IMR-90 (cell line): ENCODE data around the gene TP53BP2. TPM values are rescaled to one million over a fixed set of nuclear protein-coding genes. Genes with fewer than 3 reads are reported as not detected.
A peak's percentile ranks its signal among the peaks of the same experiment; 100 is the strongest.

ENCODE experiments used
- ATAC-seq: fragments of 200-7000 bp; cut with Tn5 transposase; 2 replicates; pipeline ENCODE4 v1.9.1; 2020; ENCODE audit warnings: low read depth, mild to moderate bottlenecking, moderate library complexity
- BruUV-seq: library from RNA; stranded (reverse); fragments of 400-500 nt; replicated peaks from 2 replicates; lab custom pipeline; 2021; lab: Mats Ljungman, UMichigan
- CTCF ChIA-PET: fragments of 300-600 bp; formaldehyde crosslinking; extraction: SDS; loops from one replicate; lab custom pipeline; 2021; ENCODE audit warnings: antibody characterized with exemption; lab: Yijun Ruan, JAX
- POLR2A ChIA-PET: fragments of 300-600 bp; sonication (Branson Sonifier 250); formaldehyde crosslinking; loops from one replicate; lab custom pipeline; 2022; ENCODE audit warnings: antibody characterized with exemption; ENCODE audit not compliant: unreplicated experiment; lab: Charles Lee
- DNase-seq: peaks from one replicate; pipeline ENCODE4 v3.0.0; 2013
- H2AFZ ChIP-seq: replicated peaks from 2 replicates; pipeline ENCODE3; 2013; ENCODE audit warnings: low read length, mild to moderate bottlenecking; ENCODE audit not compliant: poor library complexity
- H2AK5ac ChIP-seq: 2 replicates; pipeline ENCODE4 v1.6.1; 2013; ENCODE audit warnings: low read depth, low read length, inconsistent platforms
- H2AK9ac ChIP-seq: replicated peaks from 2 replicates; pipeline ENCODE3; 2013; ENCODE audit warnings: mild to moderate bottlenecking, low read depth, low read length, moderate library complexity; ENCODE audit not compliant: poor library complexity
- H2BK120ac ChIP-seq: 2 replicates; pipeline ENCODE4 v1.6.1; 2013; ENCODE audit warnings: low read depth, low read length, inconsistent platforms
- H2BK15ac ChIP-seq: 3 replicates; pipeline ENCODE4 v1.6.1; 2013; ENCODE audit warnings: low read depth, low read length, inconsistent platforms
- H2BK20ac ChIP-seq: 2 replicates; pipeline ENCODE4 v1.6.1; 2013; ENCODE audit warnings: low read depth, mild to moderate bottlenecking, inconsistent platforms, low read length, moderate library complexity
- H2BK5ac ChIP-seq: 2 replicates; pipeline ENCODE4 v1.6.1; 2013; ENCODE audit warnings: mild to moderate bottlenecking, low read depth, low read length, inconsistent platforms; ENCODE audit not compliant: poor library complexity, severe bottlenecking
- H3K14ac ChIP-seq: replicated peaks from 2 replicates; pipeline ENCODE4 v1.6.1; 2013; ENCODE audit warnings: low read depth, low read length, inconsistent platforms
- H3K18ac ChIP-seq: 2 replicates; pipeline ENCODE4 v1.6.1; 2013; ENCODE audit warnings: low read depth, low read length, control low read depth
- H3K23ac ChIP-seq: 2 replicates; pipeline ENCODE4 v1.6.1; 2013; ENCODE audit warnings: low read depth, low read length, inconsistent platforms
- H3K27ac ChIP-seq: 2 replicates; pipeline ENCODE4 v1.5.1; 2013; ENCODE audit warnings: mild to moderate bottlenecking, control low read depth, low read length; ENCODE audit not compliant: insufficient read depth
- H3K27me3 ChIP-seq: 2 replicates; pipeline ENCODE4 v1.6.1; 2013; ENCODE audit warnings: low read length; ENCODE audit not compliant: control insufficient read depth, insufficient read depth
- H3K36me3 ChIP-seq: 2 replicates; pipeline ENCODE4 v1.6.1; 2013; ENCODE audit warnings: low read length, mixed read lengths; ENCODE audit not compliant: control insufficient read depth, insufficient read depth
- H3K4ac ChIP-seq: 2 replicates; pipeline ENCODE4 v1.6.1; 2013; ENCODE audit warnings: low read depth, low read length, inconsistent platforms
- H3K4me1 ChIP-seq: 2 replicates; pipeline ENCODE4 v1.6.1; 2013; ENCODE audit warnings: low read length, mixed read lengths; ENCODE audit not compliant: control insufficient read depth, insufficient read depth
- H3K4me2 ChIP-seq: 2 replicates; pipeline ENCODE4 v1.6.1; 2013; ENCODE audit warnings: low read depth, mild to moderate bottlenecking, control low read depth, low read length, moderate library complexity
- H3K4me3 ChIP-seq: 2 replicates; pipeline ENCODE4 v1.5.1; 2013; ENCODE audit warnings: low read depth, mild to moderate bottlenecking, control low read depth, low read length, moderate library complexity; ENCODE audit not compliant: insufficient read depth
- H3K56ac ChIP-seq: 2 replicates; pipeline ENCODE4 v1.6.1; 2013; ENCODE audit warnings: low read length, inconsistent platforms; ENCODE audit not compliant: insufficient read depth; ENCODE audit errors: extremely low read depth
- H3K79me1 ChIP-seq, 2 experiments: 2 replicates each; pipeline ENCODE4 v1.6.1; 2013; ENCODE audit warnings: low read length in 2 of 2, inconsistent platforms in 1 of 2, low read depth in 1 of 2
- H3K9ac ChIP-seq: 2 replicates; pipeline ENCODE4 v1.6.1; 2013; ENCODE audit warnings: low read depth, low read length, control low read depth
- H3K9me1 ChIP-seq: 2 replicates; pipeline ENCODE4 v1.6.1; 2013; ENCODE audit warnings: low read length, inconsistent platforms; ENCODE audit not compliant: insufficient read depth
- H3K9me3 ChIP-seq: 2 replicates; pipeline ENCODE4 v1.6.1; 2013; ENCODE audit warnings: low read length; ENCODE audit not compliant: control insufficient read depth, insufficient read depth
- H4K20me1 ChIP-seq: 2 replicates; pipeline ENCODE4 v1.6.1; 2013; ENCODE audit warnings: low read length, inconsistent platforms; ENCODE audit not compliant: insufficient read depth
- H4K5ac ChIP-seq: 2 replicates; pipeline ENCODE4 v1.6.1; 2013; ENCODE audit warnings: mild to moderate bottlenecking, low read depth, low read length, control low read depth
- H4K8ac ChIP-seq, 2 experiments: 2 replicates each; pipeline ENCODE4 v1.6.1; 2013; ENCODE audit warnings: low read depth in 2 of 2, low read length in 2 of 2, control low read depth in 1 of 2, inconsistent platforms in 1 of 2
- H4K91ac ChIP-seq: 2 replicates; pipeline ENCODE4 v1.6.1; 2013; ENCODE audit warnings: low read depth, low read length, inconsistent platforms; ENCODE audit not compliant: insufficient read depth
- CEBPB ChIP-seq: IDR thresholded peaks from 2 replicates; pipeline ENCODE4 v1.6.1; 2012; ENCODE audit warnings: low read depth, low read length, improper control_type of control experiment
- CHD1 ChIP-seq: IDR thresholded peaks from 2 replicates; pipeline ENCODE4 v1.6.1; 2012; ENCODE audit warnings: low read depth, low read length, improper control_type of control experiment
- FOS ChIP-seq: fragments of 150-350 bp; IDR thresholded peaks from 2 replicates; pipeline ENCODE4 v1.6.1; 2016; ENCODE audit warnings: low read depth, low read length
- MAZ ChIP-seq: IDR thresholded peaks from 2 replicates; pipeline ENCODE4 v1.6.1; 2012; ENCODE audit warnings: low read depth, mild to moderate bottlenecking, low read length, improper control_type of control experiment, moderate library complexity, borderline replicate concordance
- RAD21 ChIP-seq: IDR thresholded peaks from 2 replicates; pipeline ENCODE4 v1.6.1; 2012; ENCODE audit warnings: low read length, improper control_type of control experiment
- WGBS, 2 experiments: methylation state at CpG; one replicate each; pipeline versions ENCODE4 v1.1.5 to v1.1.7; 2013; ENCODE audit warnings: missing lambda C conversion rate in 2 of 2; ENCODE audit not compliant: insufficient read length in 1 of 2; ENCODE audit errors: extremely low coverage in 2 of 2; 5-methylcytosine and 5-hydroxymethylcytosine counted together
- dilution Hi-C: fragments of 300-500 bp; cut with HindIII; formaldehyde crosslinking; loops from one replicate; pipeline ENCODE4 v1.14.3; 2018; ENCODE audit warnings: low sequenced_read_pairs; ENCODE audit not compliant: unreplicated experiment
- in situ Hi-C: fragments of 300-500 bp; cut with MboI; formaldehyde crosslinking; loops from 3 replicates; pipeline ENCODE4 v1.14.3; 2019; ENCODE audit warnings: low sequenced_read_pairs, inconsistent platforms, mixed read lengths
- intact Hi-C: fragments of 100-400 bp; cut with micrococcal nuclease; formaldehyde crosslinking; loops from 2 replicates; pipeline ENCODE4 v1.10.0; 2022
- polyA plus RNA-seq, 3 experiments: library from polyadenylated mRNA; depleted of rRNA; stranded (reverse); fragments of >200 nt; gene quantifications; 2 replicates each; pipeline ENCODE4 v1.2.3, GENCODE V29; 2012; ENCODE audit warnings: low replicate concordance in 1 of 3
- total RNA-seq: library from RNA; depleted of rRNA; stranded (reverse); fragments of >200 nt; gene quantifications from 2 replicates; pipeline ENCODE4 v1.2.3, GENCODE V29; 2012

TP53BP2 gene
- total and polyA plus RNA-seq, 2 of the 4 experiments (the other 2 are of a cell fraction): 19.9 to 35.0 TPM

DNA sequence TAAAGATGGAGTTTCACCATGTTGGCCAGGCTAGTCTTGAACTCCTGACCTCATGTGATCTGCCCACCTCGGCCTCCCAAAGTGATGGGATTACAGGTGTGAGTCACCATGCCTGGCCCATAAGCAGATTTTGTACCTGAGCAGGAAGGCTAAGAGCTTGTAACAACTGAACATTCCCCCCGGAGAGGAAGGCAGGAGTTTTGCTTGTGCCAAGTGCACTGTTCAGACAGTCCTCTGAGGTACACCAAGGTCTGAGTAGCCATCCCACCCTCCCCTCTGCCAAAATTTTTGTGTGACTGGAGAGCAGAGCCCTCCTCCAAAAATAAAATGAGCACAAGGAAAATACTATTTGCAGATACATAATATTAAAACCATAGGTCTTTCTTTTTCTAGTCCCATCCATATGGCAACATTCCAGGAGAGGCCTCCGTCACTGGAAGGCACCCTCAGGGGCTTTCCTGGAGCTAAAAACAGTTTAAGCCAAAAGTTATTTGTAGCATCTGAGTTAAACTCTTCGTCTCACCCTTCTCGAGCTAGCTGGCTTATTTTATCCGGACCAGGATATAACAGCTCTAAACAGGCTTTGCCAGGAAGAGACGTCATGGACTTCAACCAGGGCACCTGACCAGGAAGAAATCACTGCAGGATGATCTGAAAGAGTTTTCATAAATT is 106.2 kb downstream of the TP53BP2 start:
- Histone ChIP-seq H3K4me3 (no peak overlapping the region), H3K56ac (no peak overlapping the region), H2BK15ac (no peak overlapping the region), H3K36me3 (peaks cover 45% of the 10 kb centered on the region), H4K20me1 (peaks cover 82% of the 10 kb centered on the region), H3K9me1 (peaks cover 42% of the 10 kb centered on the region), H3K4ac (no peak overlapping the region), H2AK5ac (no peak overlapping the region), H3K27ac (no peak overlapping the region), H2BK120ac (no peak overlapping the region), H3K79me1 (peaks cover 61 to 84% of the 10 kb centered on the region in 2 experiments), H3K18ac (no peak overlapping the region), H4K8ac (peak overlapping the region in 1 of 2 experiments; percentile 22; a peak in 1 of 4 replicates), H2AFZ (no peak overlapping the region), H2BK20ac (no peak overlapping the region), H3K4me2 (no peak overlapping the region), H4K91ac (no peak overlapping the region), H2AK9ac (no peak overlapping the region), H4K5ac (no peak overlapping the region), H3K4me1 (peaks cover 10% of the 10 kb centered on the region), H3K9ac (no peak overlapping the region), H2BK5ac (no peak overlapping the region), H3K9me3 (no peaks in the 10 kb centered on the region), H3K14ac (no peak overlapping the region), H3K23ac (no peak overlapping the region), H3K27me3 (no peaks in the 10 kb centered on the region)
- dilution Hi-C loops: no loop called here
- 76% methylated on average over 4 of the region's 7 CpGs; no CpG with 5 or more reads in 1 of the 2 experiments for WGBS, 2 experiments
- in situ Hi-C loops: no loop called here
- BruUV-seq: no TSS peak
- ChIA-PET POLR2A (no interaction called here), CTCF (interaction anchor here (2.2 kb wide), 1 partner anchor 10 kb away, joined by 7 read pairs; no protein-coding TSS in a partner anchor)
- DNase-seq (no peak), ATAC-seq (no peak)
- intact Hi-C loops: no loop called here
- TF ChIP-seq MAZ (no peak), FOS (no peak), CEBPB (no peak), CHD1 (no peak), RAD21 (no peak)
